ENCODE measurements around the gene IL6R. TPM values are rescaled to one million over a fixed set of nuclear protein-coding genes. Genes with fewer than 3 reads are reported as not detected.

The IL6R gene
- total RNA-seq, 1 experiment from 2014 or later = 12.2 TPM

GRCh38 chr1:154436433-154436832 is 31.3 kb downstream of the IL6R start:
- POLR2A ChIA-PET = no interaction called here
- in situ Hi-C loops (cut with HindIII; ENCODE audit: low pct_unique_long_range_greater_than_20kb, low sequenced_read_pairs) (no loop called here), intact Hi-C loops (cut with micrococcal nuclease; ENCODE audit: unreplicated experiment) (no loop called here)
- Histone ChIP-seq H3K27ac (ENCODE audit: low read length) (no peak overlapping the region), H3K4me1 (ENCODE audit: control insufficient read depth, insufficient read depth, low read length) (no peaks in the 10 kb centered on the region), H3K27me3 (ENCODE audit: control insufficient read depth, insufficient read depth, low read length) (no peaks in the 10 kb centered on the region), H3K36me3 (ENCODE audit: control insufficient read depth, insufficient read depth, low read length) (no peaks in the 10 kb centered on the region), H3K9me3 (ENCODE audit: control insufficient read depth, insufficient read depth, low read depth, low read length) (no peaks in the 10 kb centered on the region), H3K4me3 (ENCODE audit: low read depth in 2 of 2, low read length in 2 of 2) (no peak overlapping the region)
- CTCF ChIA-PET = no interaction called here
- no peak for DNase-seq (ENCODE audit: low read depth, low spot score)
- no TSS peak for BruUV-seq (replicated peaks)
- TF ChIP-seq SIN3A (IDR thresholded peaks at IDR 0.05; ENCODE audit: borderline replicate concordance, insufficient read depth, low read depth, low read length) (no peak), POLR2AphosphoS5 (IDR thresholded peaks at IDR 0.05; ENCODE audit: low read depth, low read length) (no peak), TCF7L2 (IDR thresholded peaks at IDR 0.05; ENCODE audit: low read depth, low read length) (no peak), CTCF (IDR thresholded peaks at IDR 0.05) (no peak)
- TF ChIP-seq, protein P1, sequence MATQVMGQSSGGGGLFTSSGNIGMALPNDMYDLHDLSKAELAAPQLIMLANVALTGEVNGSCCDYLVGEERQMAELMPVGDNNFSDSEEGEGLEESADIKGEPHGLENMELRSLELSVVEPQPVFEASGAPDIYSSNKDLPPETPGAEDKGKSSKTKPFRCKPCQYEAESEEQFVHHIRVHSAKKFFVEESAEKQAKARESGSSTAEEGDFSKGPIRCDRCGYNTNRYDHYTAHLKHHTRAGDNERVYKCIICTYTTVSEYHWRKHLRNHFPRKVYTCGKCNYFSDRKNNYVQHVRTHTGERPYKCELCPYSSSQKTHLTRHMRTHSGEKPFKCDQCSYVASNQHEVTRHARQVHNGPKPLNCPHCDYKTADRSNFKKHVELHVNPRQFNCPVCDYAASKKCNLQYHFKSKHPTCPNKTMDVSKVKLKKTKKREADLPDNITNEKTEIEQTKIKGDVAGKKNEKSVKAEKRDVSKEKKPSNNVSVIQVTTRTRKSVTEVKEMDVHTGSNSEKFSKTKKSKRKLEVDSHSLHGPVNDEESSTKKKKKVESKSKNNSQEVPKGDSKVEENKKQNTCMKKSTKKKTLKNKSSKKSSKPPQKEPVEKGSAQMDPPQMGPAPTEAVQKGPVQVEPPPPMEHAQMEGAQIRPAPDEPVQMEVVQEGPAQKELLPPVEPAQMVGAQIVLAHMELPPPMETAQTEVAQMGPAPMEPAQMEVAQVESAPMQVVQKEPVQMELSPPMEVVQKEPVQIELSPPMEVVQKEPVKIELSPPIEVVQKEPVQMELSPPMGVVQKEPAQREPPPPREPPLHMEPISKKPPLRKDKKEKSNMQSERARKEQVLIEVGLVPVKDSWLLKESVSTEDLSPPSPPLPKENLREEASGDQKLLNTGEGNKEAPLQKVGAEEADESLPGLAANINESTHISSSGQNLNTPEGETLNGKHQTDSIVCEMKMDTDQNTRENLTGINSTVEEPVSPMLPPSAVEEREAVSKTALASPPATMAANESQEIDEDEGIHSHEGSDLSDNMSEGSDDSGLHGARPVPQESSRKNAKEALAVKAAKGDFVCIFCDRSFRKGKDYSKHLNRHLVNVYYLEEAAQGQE (IDR thresholded peaks at IDR 0.05; ENCODE audit: insufficient read depth in 1 of 2, low read depth in 2 of 2, low read length in 1 of 2) = no peak
- ATAC-seq = no peak

DNA sequence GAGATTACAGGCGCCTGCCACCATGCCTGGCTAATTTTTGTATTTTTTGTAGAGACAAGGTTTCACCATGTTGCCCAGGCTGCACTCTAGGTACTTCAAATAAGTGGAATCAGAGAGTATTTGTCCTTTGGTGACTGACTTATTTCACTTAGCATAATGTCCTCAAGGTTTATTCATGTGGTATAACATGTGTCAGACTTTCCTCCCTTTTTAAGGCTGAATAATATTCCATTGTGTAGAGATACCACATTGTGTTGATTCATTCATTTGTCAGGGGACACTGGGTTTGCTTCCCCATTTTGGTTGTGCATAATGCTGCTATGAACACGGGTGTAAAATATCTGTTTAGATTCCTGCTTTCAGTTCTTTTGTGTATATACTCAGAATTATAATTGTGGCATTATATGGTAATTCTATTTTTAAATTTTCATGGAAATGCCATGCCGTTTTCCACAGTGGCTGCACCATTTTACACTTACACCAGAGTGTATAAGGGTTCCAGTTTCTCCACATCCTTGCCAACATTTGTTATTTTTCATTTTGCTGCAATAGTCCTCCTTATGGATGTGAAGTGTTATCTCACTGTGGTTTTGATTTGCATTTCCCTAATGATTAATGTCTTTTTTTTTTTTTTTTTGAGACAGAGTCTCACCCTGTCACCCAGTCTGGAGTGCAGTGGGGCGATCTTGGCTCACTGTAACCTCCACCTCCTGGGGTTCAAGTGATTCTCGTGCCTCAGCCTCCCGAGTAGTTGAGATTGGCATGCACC is 35.1 kb downstream of the IL6R start:
- no peaks in the 10 kb centered on the region for H3K9me3 ChIP-seq (ENCODE audit: control insufficient read depth, insufficient read depth, low read depth, low read length)
- DNase-seq (ENCODE audit: low read depth, low spot score) (no peak), ATAC-seq (no peak)
- no TSS peak for BruUV-seq (replicated peaks)
- in situ Hi-C loops (cut with HindIII; ENCODE audit: low pct_unique_long_range_greater_than_20kb, low sequenced_read_pairs) = no loop called here
- no peaks in the 10 kb centered on the region for H3K36me3 ChIP-seq (ENCODE audit: control insufficient read depth, insufficient read depth, low read length)
- POLR2A ChIA-PET = no interaction called here
- H3K4me3 ChIP-seq (ENCODE audit: low read depth in 2 of 2, low read length in 2 of 2) = no peak overlapping the region
- CTCF ChIA-PET = no interaction called here
- intact Hi-C loops (cut with micrococcal nuclease; ENCODE audit: unreplicated experiment) = no loop called here
- no peak overlapping the region for H3K27ac ChIP-seq (ENCODE audit: low read length)
- no peak for TF ChIP-seq CTCF (IDR thresholded peaks at IDR 0.05)
- no peak for TF ChIP-seq TCF7L2 (IDR thresholded peaks at IDR 0.05; ENCODE audit: low read depth, low read length)
- TF ChIP-seq, protein P1 (IDR thresholded peaks at IDR 0.05; ENCODE audit: insufficient read depth in 1 of 2, low read depth in 2 of 2, low read length in 1 of 2) = no peak
- no peak for TF ChIP-seq SIN3A (IDR thresholded peaks at IDR 0.05; ENCODE audit: borderline replicate concordance, insufficient read depth, low read depth, low read length)
- no peak for TF ChIP-seq POLR2AphosphoS5 (IDR thresholded peaks at IDR 0.05; ENCODE audit: low read depth, low read length)
- no peaks in the 10 kb centered on the region for H3K27me3 ChIP-seq (ENCODE audit: control insufficient read depth, insufficient read depth, low read length)
- H3K4me1 ChIP-seq (ENCODE audit: control insufficient read depth, insufficient read depth, low read length) = no peaks in the 10 kb centered on the region

Measured in Panc1 (cell line).